Right renal pelvis (tissue), 4 donors: Measurements from ENCODE around the gene SLK. TPM values are rescaled to one million over a fixed set of nuclear protein-coding genes. Genes with fewer than 3 reads are reported as not detected.

Experiments
- polyA plus RNA-seq, 4 donors: library from polyadenylated mRNA; unstranded; fragments of 120-200 nt; gene quantifications; one replicate each; pipeline ENCODE4 v1.2.1, GENCODE V29; 2013; ENCODE audit not compliant: insufficient read length in 4 of 4

SLK gene
- polyA plus RNA-seq, 4 donors: 56.5 to 71.2 (median 66.4) TPM

Other genes with a start within 250 kb of the SLK start
- gene SH3PXD2A, start 111.6 kb upstream of the SLK start, polyA plus RNA-seq: 10 to 100 TPM; 29.3 to 31.7 (median 30.5) TPM
- 10 to 100 TPM; 24.8 to 27.6 (median 27.3) TPM for gene STN1, start 49.0 kb upstream of the SLK start, polyA plus RNA-seq
- under 1 TPM; 0.30 to 0.93 (median 0.57) TPM for gene COL17A1, start 118.7 kb downstream of the SLK start, polyA plus RNA-seq
- gene SFR1, start 155.0 kb downstream of the SLK start, polyA plus RNA-seq: 10 to 100 TPM; 10.8 to 13.3 (median 11.9) TPM